Cardiac fibroblast (primary cell): ENCODE results near the gene CAPZA2.

Experiments
- DNase-seq, 2 donors: peaks; one replicate each; pipeline versions ENCODE4 v3.0.0 to v3.0.0-alpha.2; 2010; ENCODE audit warnings: low read depth in 2 of 2
- H3K4me3 ChIP-seq, 2 donors: replicated peaks in 1 of 2; 1 replicate in 1 of 2; 2 replicates in 1 of 2; pipeline ENCODE4 v1.5.1; 2011; ENCODE audit warnings: low read depth in 2 of 2, low read length in 2 of 2, mild to moderate bottlenecking in 2 of 2, moderate library complexity in 1 of 2
- TF ChIP-seq, protein P1 (sequence below): IDR thresholded peaks from one replicate; pipeline ENCODE4 v1.5.1; 2011; ENCODE audit warnings: low read depth, mild to moderate bottlenecking, low read length, inconsistent platforms

The CAPZA2 gene

DNA sequence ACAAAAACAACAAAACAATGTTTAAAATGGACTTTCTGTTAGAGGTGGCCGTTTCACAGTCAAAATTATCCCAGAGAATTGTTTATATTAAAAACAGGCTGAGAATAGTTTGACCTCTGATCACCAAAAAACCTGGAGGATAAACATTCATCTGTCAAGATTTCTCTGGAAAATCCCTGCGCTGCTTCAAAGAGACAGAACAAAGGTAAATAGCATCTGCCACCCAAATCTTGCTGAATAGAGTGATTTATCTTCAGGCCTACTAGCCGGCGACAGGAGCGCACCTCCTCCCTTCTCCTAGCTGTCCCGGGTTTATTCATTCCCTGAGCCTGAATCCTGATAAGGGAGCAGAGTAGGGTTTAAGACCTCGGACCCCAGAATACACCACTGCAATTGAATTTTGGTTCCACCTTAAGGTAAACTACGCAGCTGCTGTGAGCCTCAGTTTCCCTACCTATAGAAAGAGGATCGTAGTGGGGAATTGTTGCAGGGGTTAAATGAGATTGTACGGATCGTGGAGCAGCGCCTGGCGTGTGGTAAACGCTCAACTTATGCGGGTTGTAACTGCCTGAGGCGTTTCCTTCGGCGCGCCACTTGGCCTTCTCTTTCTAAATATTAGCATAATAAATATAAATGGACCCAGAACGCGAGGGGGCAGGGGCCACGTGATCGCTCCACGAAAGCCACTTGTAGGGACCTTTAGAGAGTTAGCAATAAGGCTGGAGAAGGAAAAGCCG, 90.4 kb downstream of the CAPZA2 start:
- TF ChIP-seq, protein P1, sequence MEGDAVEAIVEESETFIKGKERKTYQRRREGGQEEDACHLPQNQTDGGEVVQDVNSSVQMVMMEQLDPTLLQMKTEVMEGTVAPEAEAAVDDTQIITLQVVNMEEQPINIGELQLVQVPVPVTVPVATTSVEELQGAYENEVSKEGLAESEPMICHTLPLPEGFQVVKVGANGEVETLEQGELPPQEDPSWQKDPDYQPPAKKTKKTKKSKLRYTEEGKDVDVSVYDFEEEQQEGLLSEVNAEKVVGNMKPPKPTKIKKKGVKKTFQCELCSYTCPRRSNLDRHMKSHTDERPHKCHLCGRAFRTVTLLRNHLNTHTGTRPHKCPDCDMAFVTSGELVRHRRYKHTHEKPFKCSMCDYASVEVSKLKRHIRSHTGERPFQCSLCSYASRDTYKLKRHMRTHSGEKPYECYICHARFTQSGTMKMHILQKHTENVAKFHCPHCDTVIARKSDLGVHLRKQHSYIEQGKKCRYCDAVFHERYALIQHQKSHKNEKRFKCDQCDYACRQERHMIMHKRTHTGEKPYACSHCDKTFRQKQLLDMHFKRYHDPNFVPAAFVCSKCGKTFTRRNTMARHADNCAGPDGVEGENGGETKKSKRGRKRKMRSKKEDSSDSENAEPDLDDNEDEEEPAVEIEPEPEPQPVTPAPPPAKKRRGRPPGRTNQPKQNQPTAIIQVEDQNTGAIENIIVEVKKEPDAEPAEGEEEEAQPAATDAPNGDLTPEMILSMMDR = no peak
- DNase-seq = peak; percentile 56 to 57
- H3K4me3 ChIP-seq = peak overlapping the region; percentile 66 to 67

DNA sequence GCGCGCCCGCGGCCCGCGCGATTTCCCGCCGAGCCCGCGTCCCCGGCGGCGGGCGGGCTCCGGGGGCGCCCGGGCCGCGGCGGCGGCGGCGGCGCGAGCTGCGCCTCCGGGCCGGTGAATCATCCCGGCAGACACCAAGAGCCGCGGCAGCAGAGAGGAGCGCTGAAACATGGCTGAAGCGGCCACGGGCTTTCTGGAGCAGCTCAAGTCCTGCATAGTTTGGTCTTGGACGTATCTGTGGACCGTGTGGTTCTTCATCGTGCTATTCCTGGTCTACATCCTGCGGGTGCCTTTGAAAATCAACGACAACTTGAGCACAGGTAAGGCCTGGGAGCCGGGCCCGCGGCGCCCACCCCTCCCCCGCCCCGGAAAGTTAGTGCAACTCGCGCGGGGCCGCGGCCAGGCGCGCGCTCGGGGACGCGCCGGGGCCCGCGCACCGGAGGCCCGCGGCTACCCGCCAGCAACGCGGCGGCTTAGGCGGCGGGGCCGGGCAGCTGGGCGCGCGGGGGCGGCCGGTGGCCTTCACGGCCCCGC, 91.1 kb downstream of the CAPZA2 start, which contains the start of gene ST7:
Gene ST7, plus strand, starts transcription at position 130 of the 534 bp plus-strand sequence. Its CDS starts 40 bp downstream, at position 170.
- DNase-seq = peak; percentile 68 to 74
- TF ChIP-seq, protein P1 = no peak
- H3K4me3 ChIP-seq = peak within 1 kb of the TSS; percentile 66 to 67

DNA sequence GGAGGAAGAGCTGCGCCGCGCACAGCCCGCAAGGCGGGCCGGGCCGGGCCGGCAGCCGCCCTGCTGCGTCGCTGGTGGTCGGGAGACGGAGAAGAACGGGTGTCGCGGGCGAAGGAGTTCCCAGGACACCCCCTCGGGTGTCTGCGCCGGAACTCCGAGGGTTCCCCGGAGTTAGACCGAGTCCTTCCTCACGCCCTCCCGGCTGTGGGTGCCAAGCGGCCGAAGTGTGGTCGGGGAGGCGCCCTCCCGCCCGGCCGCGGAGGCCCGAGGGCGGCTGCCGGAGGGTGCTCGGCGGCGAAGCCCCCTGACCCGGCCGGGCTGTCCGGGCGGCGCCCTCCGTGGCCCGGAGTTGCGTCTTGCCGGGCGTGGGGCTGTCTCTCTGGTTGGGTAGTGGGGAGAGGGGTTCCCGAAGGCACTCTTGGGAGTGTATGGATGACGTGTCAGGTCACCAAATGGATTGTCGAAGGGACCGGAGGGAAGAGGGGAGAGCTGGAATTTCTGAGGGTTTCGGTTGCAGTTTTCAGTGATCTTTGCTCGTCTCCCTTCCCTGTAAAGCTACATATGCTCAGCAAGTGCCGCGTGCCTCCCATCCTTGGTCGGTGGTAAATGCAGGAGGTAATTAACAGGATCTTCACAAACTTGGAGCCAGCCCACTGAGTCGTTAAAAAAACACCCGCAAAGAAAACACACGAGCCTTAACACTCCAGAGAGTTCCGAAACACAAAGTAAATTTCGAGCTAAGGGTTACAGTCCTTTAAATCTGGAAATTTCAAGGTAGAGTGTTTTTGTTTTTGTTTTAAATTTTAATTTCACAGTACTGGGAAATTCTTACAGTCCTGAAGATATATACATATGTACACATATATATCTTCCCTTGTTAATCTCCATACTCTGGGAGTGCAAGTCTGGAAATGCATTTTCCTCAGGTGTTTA, 91.8 kb downstream of the CAPZA2 start:
- H3K4me3 ChIP-seq = peak overlapping the region; percentile 66 to 67
- peak; percentile 86 to 88 for DNase-seq
- TF ChIP-seq, protein P1 = no peak

DNA sequence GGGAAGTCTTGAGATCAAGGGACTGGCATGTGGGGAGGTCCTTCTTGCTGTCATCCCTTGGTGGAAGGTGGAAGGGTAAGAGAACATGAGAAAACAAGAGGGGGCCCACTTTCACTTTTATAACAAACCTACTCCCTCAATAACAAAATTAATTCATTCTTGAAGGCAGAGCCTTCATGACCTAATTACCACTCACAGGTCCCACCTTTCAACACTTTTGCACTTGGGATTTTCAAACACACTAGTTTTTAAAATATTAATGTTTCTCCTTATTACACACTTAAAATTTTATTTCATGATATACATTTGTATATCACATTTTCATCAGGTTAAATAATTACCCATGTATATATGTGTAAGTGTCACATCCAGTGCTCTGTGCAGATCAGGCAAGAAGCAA, 93.0 kb downstream of the CAPZA2 start:
- DNase-seq = no peak
- H3K4me3 ChIP-seq = peak overlapping the region in 1 of 2 donors; percentile 6
- TF ChIP-seq, protein P1 = no peak

DNA sequence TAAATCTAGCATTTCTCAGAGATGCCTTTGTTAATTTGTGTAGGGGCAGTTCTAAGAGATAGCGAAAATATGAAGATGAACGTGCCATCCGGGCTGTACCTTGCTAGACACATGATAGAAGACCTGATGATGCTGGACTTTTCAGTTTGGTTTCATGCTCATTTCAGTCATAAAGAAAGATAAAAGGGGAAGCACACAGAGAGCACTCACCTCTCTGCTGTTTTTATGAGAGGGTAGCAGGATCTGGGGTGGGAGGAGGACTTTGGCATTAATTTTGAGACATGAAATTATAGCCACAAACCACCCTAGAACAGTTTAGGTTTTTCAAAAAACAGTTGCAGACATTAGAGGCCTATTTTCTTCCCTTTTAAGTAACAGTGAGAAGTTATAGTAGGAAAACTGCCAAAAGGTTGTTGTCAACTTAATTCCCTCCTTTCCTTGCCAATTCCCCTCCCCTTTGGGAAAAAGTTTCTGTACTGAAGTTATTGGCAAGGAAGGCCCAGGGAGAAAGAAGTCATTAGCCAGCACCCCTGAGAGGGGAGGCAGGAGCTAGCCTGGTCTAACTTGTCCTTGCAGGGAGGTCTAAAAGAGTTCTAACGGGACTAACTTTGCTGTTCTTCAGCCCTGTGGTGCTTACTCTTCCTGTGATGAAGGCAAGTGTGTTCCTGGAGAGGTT, 93.6 kb downstream of the CAPZA2 start:
- peak; percentile 15 to 85 for DNase-seq
- TF ChIP-seq, protein P1 = no peak

DNA sequence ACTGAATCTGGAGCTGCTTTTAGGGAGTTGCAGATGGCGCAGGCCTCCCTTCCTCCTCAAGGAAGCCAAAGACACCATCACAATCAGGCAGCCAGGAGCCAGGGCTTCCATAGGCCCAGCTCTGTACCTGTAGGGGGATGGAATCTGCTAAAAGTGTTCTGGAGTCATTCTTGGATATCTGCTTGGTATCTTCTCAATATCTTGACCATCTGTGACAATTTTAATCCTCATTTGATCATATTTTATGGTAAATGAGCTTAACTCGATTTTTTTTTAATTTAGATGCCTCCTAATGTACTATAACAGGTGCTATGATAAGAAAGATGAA, 94.1 kb downstream of the CAPZA2 start:
- TF ChIP-seq, protein P1 = no peak
- H3K4me3 ChIP-seq = no peak overlapping the region
- no peak for DNase-seq

More for the DNA sequence above, 93.6 kb downstream of the CAPZA2 start:
- H3K4me3 ChIP-seq = no peak overlapping the region
